Stomach (tissue), 9 donors: ENCODE data around the gene KLHL42. TPM values are rescaled to one million over a fixed set of nuclear protein-coding genes. Genes with fewer than 3 reads are reported as not detected.

Source experiments
- DNase-seq, 2 donors: peaks; one replicate each; pipeline versions ENCODE4 v3.0.0 to v3.0.0-alpha.2; 2013 to 2019
- H3K27ac ChIP-seq, 5 donors: fragments of 200-600 bp in 4 of 5; sonication (generic) in 4 of 5; one replicate each; pipeline ENCODE4 v1.5.1; 2013 to 2019; ENCODE audit warnings: mild to moderate bottlenecking in 1 of 5, moderate library complexity in 1 of 5
- H3K27me3 ChIP-seq, 3 donors: fragments of 200-600 bp; sonication (generic); one replicate each; pipeline ENCODE4 v1.5.1; 2017 to 2019; ENCODE audit warnings: mixed run types in 1 of 3
- H3K36me3 ChIP-seq, 4 donors: fragments of 200-600 bp; sonication (generic); 1 replicate in 3 of 4; 2 replicates in 1 of 4; pipeline ENCODE4 v1.5.1; 2016 to 2019
- H3K4me1 ChIP-seq, 4 donors: fragments of 200-600 bp; sonication (generic); one replicate each; pipeline ENCODE4 v1.5.1; 2016 to 2019
- H3K4me3 ChIP-seq, 4 donors: fragments of 200-600 bp; sonication (generic) in 3 of 4; one replicate each; pipeline ENCODE4 v1.5.1; 2016 to 2019; ENCODE audit warnings: mild to moderate bottlenecking in 1 of 4
- H3K9me3 ChIP-seq, 4 donors: fragments of 200-600 bp; sonication (generic); one replicate each; pipeline ENCODE4 v1.5.1; 2016 to 2019
- CTCF ChIP-seq, 7 experiments: fragments of 450-650 bp in 4 of 7; fragments of 200-600 bp in 3 of 7; sonication (generic) in 3 of 7; IDR thresholded peaks; one replicate each; pipeline ENCODE4 v1.5.1; 2016 to 2019; ENCODE audit warnings: antibody characterized with exemption in 7 of 7, control low read depth in 2 of 7, mild to moderate bottlenecking in 1 of 7
- EP300 ChIP-seq: sonication (generic); formaldehyde crosslinking; IDR thresholded peaks from one replicate; pipeline ENCODE4 v1.6.1; 2017; ENCODE audit warnings: antibody characterized with exemption
- POLR2A ChIP-seq, 4 donors: fragments of 450-650 bp; IDR thresholded peaks; one replicate each; pipeline ENCODE4 v1.6.1; 2016; ENCODE audit warnings: antibody characterized with exemption in 4 of 4, control low read depth in 2 of 4, mild to moderate bottlenecking in 1 of 4, moderate library complexity in 1 of 4
- POLR2AphosphoS5 ChIP-seq, 3 donors: sonication (generic); formaldehyde crosslinking; IDR thresholded peaks; one replicate each; pipeline ENCODE4 v1.6.1; 2016; ENCODE audit warnings: antibody characterized with exemption in 3 of 3
- WGBS, 5 donors: extraction: QIAGEN DNeasy Blood & Tissue Kit in 3 of 5; methylation state at CpG; one replicate each; pipeline versions ENCODE4 v1.1.5 to v1.1.7; 2013 to 2018; 5-methylcytosine and 5-hydroxymethylcytosine counted together
- intact Hi-C: fragments of 100-400 bp; cut with DNase I; formaldehyde crosslinking; loops from one replicate; pipeline ENCODE4 v1.15.1; 2023; ENCODE audit warnings: low total_unique reads
- polyA plus RNA-seq, 3 donors: library from polyadenylated mRNA; stranded (reverse); fragments of 200-250 nt; gene quantifications; one replicate each; pipeline ENCODE4 v1.2.3, GENCODE V29; 2013
- total RNA-seq, 5 donors: library from RNA; depleted of rRNA; stranded (reverse); fragments of >200 nt; gene quantifications; one replicate each; pipeline versions ENCODE4 v1.1.0 to v1.2.3, GENCODE V29; 2014 to 2016
- donor health status: healthy with polysubstance abuse.
- donor health status: Bipolar disorder and iron deficiency.
- donor health status: healthy.

The KLHL42 gene
- total and polyA plus RNA-seq, 8 donors = 5.1 to 141 (median 16.7) TPM

GRCh38 chr12:27751386-27752047 is 28.5 kb upstream of the KLHL42 start:
- peaks cover 0 to 26% (median 9%) of the 10 kb centered on the region in 4 donors for H3K4me1 ChIP-seq
- WGBS, 5 donors = 69 to 83% (median 75%) methylated on average over 14 to 15 of the region's 15 CpGs
- H3K9me3 ChIP-seq = no peaks in the 10 kb centered on the region
- TF ChIP-seq POLR2AphosphoS5 (IDR thresholded peaks at IDR 0.05) = peak in 2 of 3 donors; percentile 41 to 53
- TF ChIP-seq EP300 = no peak
- intact Hi-C loops = no loop called here
- H3K27me3 ChIP-seq = no peaks in the 10 kb centered on the region
- H3K4me3 ChIP-seq = no peak overlapping the region
- H3K36me3 ChIP-seq = peaks cover 8 to 30% (median 19%) of the 10 kb centered on the region in 4 donors
- peak overlapping the region in 4 of 5 donors; percentile 32 to 44 (median 40) for H3K27ac ChIP-seq
- peak; percentile 52 to 73 for DNase-seq

- peak in 1 of 2 donors; percentile 34 for DNase-seq
- 60 to 81% (median 73%) methylated on average over 3 of the region's 3 CpGs for WGBS, 5 donors
- H3K27ac ChIP-seq = no peak overlapping the region
Observed at GRCh38 chr12:27754795-27755194, 25.2 kb upstream of the KLHL42 start.

GRCh38 chr12:27756670-27757195 is 23.3 kb upstream of the KLHL42 start:
- no peak for DNase-seq
- Histone ChIP-seq H3K27ac (no peak overlapping the region), H3K36me3 (peaks cover 8 to 36% (median 26%) of the 10 kb centered on the region in 4 donors), H3K4me3 (no peak overlapping the region), H3K9me3 (no peaks in the 10 kb centered on the region), H3K27me3 (no peaks in the 10 kb centered on the region), H3K4me1 (no peaks in the 10 kb centered on the region)
- intact Hi-C loops = no loop called here
- TF ChIP-seq EP300 (no peak), POLR2AphosphoS5 (IDR thresholded peaks at IDR 0.05) (no peak), POLR2A (IDR thresholded peaks at IDR 0.05) (no peak), CTCF (IDR thresholded peaks at IDR 0.05) (no peak)
- WGBS, 5 donors = 89 to 97% (median 93%) methylated on average over 7 of the region's 7 CpGs

More at GRCh38 chr12:27754795-27755194, 25.2 kb upstream of the KLHL42 start:
- Histone ChIP-seq H3K36me3 (peaks cover 8 to 35% (median 28%) of the 10 kb centered on the region in 4 donors), H3K9me3 (no peaks in the 10 kb centered on the region), H3K27me3 (no peaks in the 10 kb centered on the region), H3K4me3 (no peak overlapping the region), H3K4me1 (peaks cover 0 to 4% (median 0%) of the 10 kb centered on the region in 4 donors)
- intact Hi-C loops = no loop called here
- TF ChIP-seq EP300 = no peak
- TF ChIP-seq POLR2AphosphoS5 (IDR thresholded peaks at IDR 0.05) = no peak
- TF ChIP-seq POLR2A (IDR thresholded peaks at IDR 0.05) = no peak
- TF ChIP-seq CTCF (IDR thresholded peaks at IDR 0.05) = no peak

- H3K36me3 ChIP-seq = peaks cover 0 to 11% (median 0%) of the 10 kb centered on the region in 4 donors
- no peaks in the 10 kb centered on the region for H3K9me3 ChIP-seq
- no peaks in the 10 kb centered on the region for H3K4me1 ChIP-seq
- intact Hi-C loops = no loop called here
- 85 to 93% (median 90%) methylated on average over 2 of the region's 2 CpGs for WGBS, 5 donors
- no peak overlapping the region for H3K4me3 ChIP-seq
- TF ChIP-seq EP300 = no peak
- TF ChIP-seq POLR2A (IDR thresholded peaks at IDR 0.05) = no peak
- no peak for TF ChIP-seq CTCF (IDR thresholded peaks at IDR 0.05)
- no peak for TF ChIP-seq POLR2AphosphoS5 (IDR thresholded peaks at IDR 0.05)
- DNase-seq = no peak
- no peak overlapping the region for H3K27ac ChIP-seq
- no peaks in the 10 kb centered on the region for H3K27me3 ChIP-seq
Observed at GRCh38 chr12:27762757-27763156, 17.3 kb upstream of the KLHL42 start.

GRCh38 chr12:27766587-27766986 is 13.4 kb upstream of the KLHL42 start:
- H3K4me3 ChIP-seq = no peak overlapping the region
- 90 to 94% (median 92%) methylated on average over 3 of the region's 3 CpGs for WGBS, 5 donors
- TF ChIP-seq POLR2A (IDR thresholded peaks at IDR 0.05) (no peak), CTCF (IDR thresholded peaks at IDR 0.05) (no peak), POLR2AphosphoS5 (IDR thresholded peaks at IDR 0.05) (no peak), EP300 (no peak)
- DNase-seq = no peak
- H3K36me3 ChIP-seq = peaks cover 0 to 5% (median 0%) of the 10 kb centered on the region in 4 donors
- H3K27me3 ChIP-seq = no peaks in the 10 kb centered on the region
- intact Hi-C loops = no loop called here
- H3K9me3 ChIP-seq = no peaks in the 10 kb centered on the region
- H3K27ac ChIP-seq = no peak overlapping the region
- no peaks in the 10 kb centered on the region for H3K4me1 ChIP-seq
